ENCODE results near the gene PTPN2.
"Not testable (repeated sequence)": the region's sequence is repeated elsewhere in the genome, so short reads cannot be mapped to it uniquely, and the experiment has no call there.

Gene PTPN2

GRCh38 chr18:12883684-12884405 lies at the start of gene PTPN2:
Gene PTPN2 (minus strand): TSS chr18:12884237. CDS start chr18:12884141, 96 bp downstream.
- DNase-seq = peak; percentile 92

- DNase-seq = no peak
These were observed 49.3 kb upstream of the PTPN2 start for GRCh38 chr18:12933327-12933726.

GRCh38 chr18:12930908-12931307 lies 46.9 kb upstream of the PTPN2 start:
- no peak for DNase-seq

GRCh38 chr18:12930376-12930775 lies 46.3 kb upstream of the PTPN2 start:
- no peak for DNase-seq

- no peak for DNase-seq
These were observed 45.5 kb upstream of the PTPN2 start for GRCh38 chr18:12929477-12930083.

GRCh38 chr18:12928641-12929040 lies 44.6 kb upstream of the PTPN2 start:
- DNase-seq = no peak

GRCh38 chr18:12928206-12928605 lies 44.2 kb upstream of the PTPN2 start:
- DNase-seq = no peak

- DNase-seq = no peak
These were observed 40.6 kb upstream of the PTPN2 start for GRCh38 chr18:12924616-12925015.

GRCh38 chr18:12922266-12922665 lies 38.2 kb upstream of the PTPN2 start:
- DNase-seq = no peak

GRCh38 chr18:12921178-12921577 lies 37.1 kb upstream of the PTPN2 start:
- DNase-seq = no peak

GRCh38 chr18:12911929-12912703 lies 28.1 kb upstream of the PTPN2 start:
- no peak for DNase-seq

GRCh38 chr18:12911025-12911928 lies 27.2 kb upstream of the PTPN2 start:
- DNase-seq = no peak

GRCh38 chr18:12908706-12909105 lies 24.7 kb upstream of the PTPN2 start:
- DNase-seq = no peak

GRCh38 chr18:12907258-12907925 lies 23.4 kb upstream of the PTPN2 start:
- DNase-seq = no peak

GRCh38 chr18:12906773-12907172 lies 22.7 kb upstream of the PTPN2 start:
- DNase-seq = no peak

- DNase-seq = no peak
These were observed 22.1 kb upstream of the PTPN2 start for GRCh38 chr18:12906119-12906518.

- no peak for DNase-seq
These were observed 20.0 kb upstream of the PTPN2 start for GRCh38 chr18:12904012-12904516.

- DNase-seq = not testable (repeated sequence)
These were observed 17.2 kb upstream of the PTPN2 start for GRCh38 chr18:12901208-12901607.

GRCh38 chr18:12896784-12897333 lies 12.8 kb upstream of the PTPN2 start:
- not testable (repeated sequence) for DNase-seq

GRCh38 chr18:12895626-12896025 lies 11.6 kb upstream of the PTPN2 start:
- no peak for DNase-seq

GRCh38 chr18:12895014-12895413 lies 11.0 kb upstream of the PTPN2 start:
- no peak for DNase-seq

GRCh38 chr18:12891561-12891960 lies 7.5 kb upstream of the PTPN2 start:
- no peak for DNase-seq

Data from NCI-H2227 treated with DMSO at 0.1 percent for 48 hours (cell line).